GM15510 (cell line): ENCODE data around the gene SAXO2.

Source experiments
- POLR2A ChIP-seq: IDR thresholded peaks from 3 replicates; pipeline ENCODE4 v1.6.1; 2011; ENCODE audit warnings: borderline replicate concordance; ENCODE audit not compliant: insufficient read length; ENCODE audit errors: extremely low read depth

SAXO2 gene

DNA sequence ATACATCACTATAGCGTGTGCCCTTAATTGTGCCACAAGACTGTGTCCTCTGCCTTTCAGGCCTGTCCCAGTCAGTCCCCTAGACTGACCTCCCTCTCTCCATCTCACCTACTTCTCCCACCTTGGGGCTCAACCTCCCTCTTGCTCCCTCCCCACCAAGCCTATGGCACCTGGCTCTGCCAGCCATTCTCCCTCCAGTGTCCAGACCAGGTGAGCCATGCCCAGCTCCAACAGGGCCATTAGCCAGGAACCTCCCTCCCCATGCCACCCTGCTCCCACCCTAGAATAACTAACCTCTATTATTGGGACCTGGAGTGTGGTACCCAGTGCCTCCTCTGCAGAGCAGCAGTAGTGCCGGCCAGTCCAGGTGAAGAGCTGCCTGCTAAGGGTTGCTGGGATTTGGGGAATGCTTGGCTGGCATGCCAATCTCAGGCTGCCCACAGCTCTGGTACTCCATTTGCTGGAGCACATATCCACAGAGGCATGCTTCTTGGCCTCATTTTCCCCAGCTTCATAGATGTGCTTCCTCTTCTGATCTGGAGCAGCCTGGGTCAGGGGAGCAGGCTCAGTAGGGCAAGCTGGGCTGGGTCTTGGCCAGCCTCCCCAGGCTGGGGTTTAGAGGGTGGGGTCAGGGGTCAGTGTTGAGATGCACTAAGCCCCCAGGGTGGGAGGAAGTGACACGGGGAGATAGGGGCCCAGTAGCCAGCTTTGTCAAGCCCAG is 38.8 kb downstream of the SAXO2 start:
- no peak for TF ChIP-seq POLR2A

DNA sequence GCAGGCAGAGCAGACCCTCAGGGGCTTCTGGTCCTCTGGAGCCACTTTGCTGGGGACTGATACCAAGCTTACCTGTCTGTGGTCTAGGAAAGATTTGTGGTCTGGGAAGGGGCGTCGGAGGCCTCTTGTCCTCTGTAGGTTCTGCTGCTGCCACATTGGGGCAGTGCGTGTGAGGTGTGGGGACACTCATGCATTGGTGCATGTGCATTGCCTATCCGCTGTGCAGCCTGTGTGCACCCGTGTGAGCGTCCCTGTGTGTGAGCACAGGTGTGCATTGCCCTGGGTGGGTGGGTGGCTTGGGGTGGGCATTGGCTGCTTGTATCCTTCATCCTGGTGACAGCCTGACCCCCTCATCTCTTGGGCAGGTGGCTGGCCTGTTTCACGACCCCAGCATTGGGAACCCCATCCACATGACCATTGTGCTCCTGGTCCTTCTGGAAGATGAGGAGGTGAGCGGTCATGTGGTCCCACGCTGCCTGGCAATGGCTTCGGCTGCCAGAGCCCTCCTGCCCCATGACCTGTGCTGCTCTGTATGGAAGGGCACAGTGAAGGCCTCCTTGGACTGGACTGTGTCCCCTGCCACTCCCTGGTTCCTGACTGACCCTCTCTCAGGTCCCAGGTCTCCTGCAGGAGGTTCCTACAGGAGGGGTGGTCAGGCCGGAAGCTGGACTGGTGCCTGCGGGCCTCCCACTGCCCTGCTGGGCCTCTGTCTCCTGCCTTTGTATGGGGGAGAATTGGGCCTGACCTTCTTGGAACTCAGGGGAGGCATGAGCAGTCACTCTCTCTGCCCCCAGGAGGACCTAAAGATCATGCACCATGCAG is 41.5 kb downstream of the SAXO2 start:
- no peak for TF ChIP-seq POLR2A

DNA sequence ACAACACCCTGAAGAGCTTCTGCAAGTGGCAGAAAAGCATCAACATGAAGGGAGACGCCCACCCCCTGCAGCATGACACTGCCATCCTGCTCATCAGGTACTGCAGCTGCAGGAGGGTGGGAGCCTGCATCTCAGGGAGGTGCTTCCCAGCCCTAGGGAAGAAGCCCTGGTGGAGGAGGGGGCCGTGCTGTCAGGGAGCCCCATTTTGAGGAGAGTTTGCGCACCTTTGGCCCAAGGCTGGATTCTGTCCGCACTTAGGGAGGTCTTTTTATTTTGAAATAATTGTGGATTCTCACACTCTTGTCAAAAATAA is 42.1 kb downstream of the SAXO2 start:
- no peak for TF ChIP-seq POLR2A

DNA sequence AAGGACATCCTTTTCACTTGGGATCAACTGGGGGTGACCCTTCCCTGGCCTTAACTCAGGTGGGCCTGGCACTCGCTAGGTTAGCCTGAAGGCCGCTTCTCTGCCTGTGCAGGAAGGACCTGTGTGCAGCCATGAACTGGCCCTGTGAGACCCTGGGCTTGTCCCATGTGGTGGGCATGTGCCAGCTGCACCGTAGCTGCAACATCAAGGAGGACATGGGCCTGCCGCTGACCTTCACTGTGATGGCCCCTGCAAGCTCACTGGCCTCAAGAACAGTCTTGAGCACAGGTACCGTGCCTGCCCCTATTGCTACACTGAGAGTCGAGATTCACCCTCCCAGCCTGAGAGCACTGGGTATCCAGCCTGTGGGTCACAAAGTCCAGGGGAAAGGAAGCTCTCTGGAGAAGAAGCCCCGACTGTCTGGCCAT is 43.0 kb downstream of the SAXO2 start:
- no peak for TF ChIP-seq POLR2A

DNA sequence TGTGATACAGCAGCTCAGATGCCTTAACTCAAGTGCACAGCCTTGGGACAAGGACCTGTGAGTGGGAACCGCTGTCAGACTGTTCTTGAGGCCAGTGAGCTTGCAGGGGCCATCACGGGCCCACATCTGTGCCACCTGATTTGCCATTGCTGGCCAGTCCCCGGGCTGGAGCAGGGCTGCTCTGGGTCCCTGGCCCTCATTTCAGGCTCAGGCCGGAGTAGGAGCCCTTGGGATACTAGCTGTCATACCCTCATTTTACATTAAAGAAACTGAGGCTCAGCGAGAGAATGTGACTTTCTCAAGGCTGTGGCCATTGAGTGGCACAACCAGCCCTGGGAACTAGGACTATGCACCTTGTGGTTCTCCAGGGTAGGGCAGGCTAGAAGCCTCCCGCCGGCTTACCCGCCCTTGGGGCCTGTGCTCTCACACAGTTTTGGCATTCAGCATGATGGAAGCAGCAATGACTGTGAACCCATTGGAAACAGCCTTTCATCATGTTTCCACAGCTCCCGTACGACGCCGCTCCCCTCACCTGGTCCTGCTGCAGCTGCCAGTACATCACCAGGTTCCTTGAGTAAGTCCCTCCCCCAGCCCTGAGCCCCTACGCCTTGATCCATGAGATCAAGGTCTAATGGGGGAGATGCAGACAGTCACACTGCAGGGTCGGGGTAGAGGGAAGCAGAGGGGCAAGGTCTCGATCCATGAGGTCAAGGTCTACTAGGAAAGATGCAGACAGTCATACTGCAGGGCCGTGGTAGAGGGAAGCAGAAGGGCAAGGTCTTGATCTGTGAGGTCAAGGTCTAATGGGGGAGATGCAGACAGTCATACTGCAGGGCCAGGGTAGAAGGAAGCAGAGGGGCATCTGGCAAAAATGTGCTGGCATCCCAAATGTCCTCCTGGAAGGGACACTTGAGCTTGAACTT is 44.4 kb downstream of the SAXO2 start:
- TF ChIP-seq POLR2A = no peak

DNA sequence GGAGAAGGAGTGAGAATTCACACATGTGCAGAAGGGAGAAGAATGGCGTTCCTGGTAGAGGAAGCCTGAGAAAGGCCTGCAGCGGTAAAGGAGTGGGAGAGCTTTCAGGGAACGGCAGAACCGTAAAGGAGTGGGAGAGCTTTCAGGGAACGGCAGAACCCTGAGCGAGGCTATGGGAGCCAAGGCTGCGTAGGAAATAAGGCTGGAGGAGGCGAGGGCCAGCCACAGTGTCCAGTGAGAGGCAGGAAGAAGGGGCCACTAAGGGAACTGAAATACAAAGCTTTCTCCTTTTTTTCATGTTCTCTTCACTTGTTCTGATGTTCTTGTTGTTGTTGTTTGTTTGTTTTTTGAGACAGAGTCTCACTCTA is 45.1 kb downstream of the SAXO2 start:
- TF ChIP-seq POLR2A = no peak

DNA sequence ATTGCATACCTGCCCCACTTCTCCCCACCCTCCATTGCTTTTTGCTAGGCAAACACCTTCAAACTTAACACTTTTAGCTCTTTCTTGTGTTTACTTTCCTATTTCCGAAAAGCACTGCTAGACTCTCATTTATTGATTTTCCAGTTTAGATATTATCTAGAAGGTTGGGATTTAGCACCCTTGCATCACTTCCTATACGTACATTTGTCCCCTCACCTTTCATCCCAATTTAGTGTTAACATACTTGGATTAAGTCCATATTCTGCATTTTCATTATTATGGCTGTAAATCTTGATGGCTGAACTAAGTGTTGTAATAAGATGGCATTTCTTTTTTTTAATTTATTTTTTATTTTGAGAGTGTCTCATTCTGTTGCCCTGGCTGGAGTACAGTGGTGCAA is 47.2 kb downstream of the SAXO2 start:
- no peak for TF ChIP-seq POLR2A

DNA sequence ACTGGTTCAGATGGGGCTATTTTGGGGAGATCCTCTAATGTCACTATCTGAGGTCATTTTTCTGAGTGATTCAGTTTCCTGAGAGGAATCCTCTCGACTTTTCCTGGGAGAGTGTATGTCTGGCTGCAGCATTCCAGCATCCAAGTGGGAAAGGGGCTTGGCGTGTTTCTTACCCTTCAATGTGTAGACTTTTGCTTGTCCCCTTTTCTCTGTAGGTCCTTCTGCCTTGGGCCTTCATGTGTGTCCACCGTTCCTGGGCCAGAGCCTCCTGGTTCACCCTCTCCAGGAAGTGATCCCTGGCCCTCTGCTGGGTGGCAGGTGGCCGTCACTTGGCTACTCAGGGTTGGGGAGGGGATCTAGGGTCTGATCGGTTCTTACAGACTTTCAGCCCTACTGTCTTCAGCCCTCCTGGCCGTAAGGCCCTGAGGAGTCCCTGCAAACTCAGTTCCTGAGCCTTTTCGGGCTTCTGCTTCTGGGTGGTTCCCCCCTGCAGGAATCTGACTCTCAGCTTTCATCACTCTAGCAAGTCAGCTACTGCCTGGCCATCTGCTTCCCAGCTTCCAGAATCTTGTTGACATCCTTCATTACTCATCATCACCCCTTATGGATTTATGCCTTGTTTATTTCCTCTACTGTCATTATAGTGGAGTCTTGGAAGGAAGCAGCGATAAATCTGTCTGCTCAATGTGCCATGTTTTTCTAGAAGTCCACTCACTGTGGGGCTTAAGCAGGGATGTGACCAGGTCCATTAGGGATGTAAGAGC is 50.1 kb downstream of the SAXO2 start:
- TF ChIP-seq POLR2A = no peak

DNA sequence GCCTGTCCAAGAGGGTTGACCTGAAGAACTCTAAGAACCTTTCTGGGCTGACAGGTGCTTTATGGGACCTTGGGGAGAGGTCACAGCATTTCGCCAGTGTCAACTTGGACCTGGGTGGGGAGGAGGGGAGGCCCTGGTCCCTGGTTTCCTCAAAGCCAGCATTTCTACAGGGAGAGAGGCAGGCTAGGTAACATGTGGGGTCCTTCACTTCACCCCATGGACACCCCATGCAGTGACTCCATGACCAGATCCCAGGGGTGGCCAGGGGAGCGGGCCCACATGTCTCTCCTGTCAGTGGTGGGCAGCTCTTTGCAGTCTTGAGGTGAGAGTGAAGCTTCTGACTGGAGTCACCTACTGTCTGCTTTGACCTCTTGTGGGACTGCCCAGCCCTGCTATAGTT is 50.8 kb downstream of the SAXO2 start:
- TF ChIP-seq POLR2A = no peak

DNA sequence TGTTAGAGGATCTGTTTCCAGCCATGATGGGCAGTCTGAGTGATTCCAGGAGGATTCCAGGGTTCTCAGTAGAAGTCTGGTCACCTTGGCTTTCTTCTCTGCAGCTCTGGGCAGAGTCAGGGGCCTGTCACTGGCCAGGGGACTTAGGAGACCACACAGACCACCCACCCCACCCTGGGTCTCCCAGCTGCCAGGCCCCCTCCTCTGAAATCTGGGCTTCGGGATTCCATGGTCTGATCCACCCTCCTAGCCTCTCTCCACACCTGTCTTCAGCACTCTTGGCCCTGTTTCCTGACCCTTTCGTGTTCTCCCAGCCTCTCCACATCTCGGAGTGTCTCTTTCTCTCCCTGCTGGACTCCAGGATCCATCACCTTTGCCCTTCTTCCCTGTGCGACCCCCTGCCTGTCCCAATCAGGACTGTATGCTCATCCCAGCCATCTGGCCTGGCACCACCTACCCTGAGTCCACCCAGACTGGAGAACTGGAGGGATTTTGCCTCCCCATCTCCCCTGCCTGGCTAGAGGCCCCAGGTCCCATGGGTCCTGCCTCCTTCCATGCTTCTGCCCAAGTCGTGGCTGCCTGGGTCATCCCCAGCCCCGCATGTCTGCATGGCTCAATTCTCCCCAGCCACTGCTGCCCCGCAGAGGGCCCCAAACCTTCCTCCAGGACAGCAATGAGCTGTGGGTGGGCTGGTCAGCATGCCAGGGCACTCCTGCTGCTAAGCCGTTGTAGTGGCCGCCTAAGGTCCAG is 52.3 kb downstream of the SAXO2 start:
- no peak for TF ChIP-seq POLR2A

DNA sequence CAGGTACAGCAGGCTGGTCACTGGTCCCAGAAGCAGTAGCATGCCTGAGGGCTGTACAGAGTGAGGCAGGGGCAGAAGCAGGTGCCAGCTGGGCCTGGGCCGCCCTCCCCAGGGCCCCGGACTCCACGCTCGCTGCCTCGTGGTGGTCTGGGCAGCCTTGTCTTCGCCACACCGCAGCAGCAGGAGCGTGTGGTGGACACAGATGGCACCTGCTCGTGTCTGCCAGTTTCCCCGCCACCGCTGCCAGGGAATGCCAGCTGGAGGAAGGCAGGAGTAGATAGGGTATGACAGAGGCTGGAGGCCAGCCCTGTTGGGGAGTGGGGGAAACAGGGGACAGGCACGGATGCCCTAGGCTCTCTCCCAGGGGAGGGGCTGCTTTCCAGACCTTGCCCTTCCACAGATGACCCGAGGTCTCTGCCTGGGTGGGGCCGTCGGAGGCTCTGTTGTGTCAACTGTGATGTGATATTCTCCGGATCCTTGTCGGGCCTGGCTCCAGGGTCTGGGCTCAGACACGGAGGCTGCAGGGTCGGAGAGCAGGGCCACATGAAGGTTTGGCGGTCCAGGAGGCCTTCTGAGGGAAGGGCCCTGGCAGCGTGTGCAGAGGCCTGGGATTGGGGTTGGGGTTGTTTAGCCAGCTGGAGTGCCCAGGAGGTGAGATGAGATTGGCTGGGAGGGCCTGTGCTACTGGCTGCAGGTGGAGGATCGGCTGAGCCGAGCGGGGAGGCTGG is 53.1 kb downstream of the SAXO2 start:
- no peak for TF ChIP-seq POLR2A

DNA sequence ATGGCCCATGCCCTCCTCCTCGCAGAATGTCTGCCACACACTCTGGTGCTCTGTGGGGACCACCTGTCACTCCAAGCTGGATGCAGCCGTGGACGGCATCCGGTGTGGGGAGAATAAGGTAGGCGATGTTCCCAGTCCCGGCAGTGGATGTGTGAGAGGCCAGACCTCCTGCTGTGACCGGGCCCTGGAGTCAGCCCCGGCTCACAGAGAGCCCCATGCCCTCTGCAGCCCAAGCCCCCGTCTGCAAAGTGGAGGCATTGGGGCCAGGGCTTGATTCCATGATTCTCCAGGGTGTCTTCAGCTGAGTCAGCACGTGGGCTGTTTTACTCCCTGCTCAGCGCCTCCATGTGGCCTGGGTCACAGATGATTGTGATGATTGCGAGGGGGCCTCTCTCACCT is 54.5 kb downstream of the SAXO2 start:
- no peak for TF ChIP-seq POLR2A
